Activated naive CD4-positive, alpha-beta T cell (primary cell): ENCODE results near the gene CENPX.

Experiments
- DNase-seq, 4 experiments: peaks; one replicate each; lab custom pipeline; 2025; lab: John Stamatoyannopoulos, UW

Gene CENPX

DNA sequence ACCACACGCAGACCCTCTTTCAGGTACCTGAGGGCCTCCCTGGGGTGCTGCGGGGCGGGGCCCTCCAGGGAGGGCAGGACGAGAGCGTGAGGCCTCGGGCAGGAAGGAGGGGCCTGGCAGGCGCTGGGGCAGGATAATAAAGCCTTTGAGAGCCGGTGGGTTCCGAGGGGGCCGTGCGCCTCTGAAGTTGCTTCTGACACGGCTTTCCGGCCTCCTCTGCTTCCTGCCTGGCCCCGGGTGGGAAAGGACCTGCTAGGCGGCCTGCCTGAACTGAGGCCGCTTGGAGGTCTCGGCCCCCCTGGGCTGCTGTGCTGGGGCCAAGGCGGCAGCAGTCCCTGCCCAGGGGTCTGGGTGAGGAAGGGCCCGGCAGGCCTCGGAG, 10.4 kb downstream of the CENPX start:
- DNase-seq, result no peak

- no peak for DNase-seq
Measured at GRCh38 chr17:82011617-82012187, 11.0 kb downstream of the CENPX start.

DNA sequence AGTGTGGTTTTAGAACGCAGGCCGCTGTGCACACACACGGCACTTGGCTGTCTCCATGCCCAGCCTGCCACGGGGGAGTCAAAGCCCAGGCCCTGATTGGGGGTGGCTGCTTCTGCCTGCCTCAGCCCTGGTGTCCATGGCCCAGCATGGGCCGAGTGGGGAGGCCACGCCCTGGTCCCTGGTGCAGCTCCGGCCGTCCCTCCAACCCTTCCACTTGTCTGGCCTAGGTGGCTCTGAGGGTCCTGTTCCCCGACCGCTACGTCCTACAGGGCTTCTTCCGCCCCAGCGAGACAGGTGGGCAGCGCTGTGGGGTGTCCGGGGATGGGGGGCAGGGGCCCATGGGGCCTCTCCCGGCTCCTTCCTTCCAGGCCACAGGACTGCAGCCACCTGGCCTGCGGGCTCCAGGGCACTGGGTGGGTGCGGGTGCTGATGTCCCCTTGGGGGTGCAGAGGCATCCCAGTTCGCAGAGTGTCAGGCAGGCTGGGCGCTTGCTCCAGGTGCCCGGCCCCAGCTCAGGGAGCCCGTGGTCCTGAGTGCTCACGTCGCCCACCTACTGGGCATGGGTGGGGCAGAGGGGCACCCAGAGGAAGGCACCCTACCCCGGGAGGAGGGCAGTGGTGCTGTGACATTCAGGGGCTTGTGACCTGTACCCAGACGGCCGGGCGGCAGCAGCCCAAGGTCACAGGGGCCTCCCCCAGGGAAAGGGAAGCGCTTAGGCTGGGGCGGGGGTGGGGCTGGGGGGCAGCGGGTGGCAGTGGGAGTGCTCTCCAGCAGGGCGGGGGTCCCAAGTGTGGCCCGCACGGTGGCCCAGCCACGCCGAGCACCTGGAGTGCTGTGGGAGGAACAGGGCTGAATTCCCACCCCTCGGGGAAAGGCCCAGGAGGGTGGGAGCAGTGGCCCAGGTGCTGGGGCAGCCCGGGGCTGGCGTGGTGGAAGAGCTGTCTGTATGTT, 11.8 kb downstream of the CENPX start:
- DNase-seq, result no peak

DNA sequence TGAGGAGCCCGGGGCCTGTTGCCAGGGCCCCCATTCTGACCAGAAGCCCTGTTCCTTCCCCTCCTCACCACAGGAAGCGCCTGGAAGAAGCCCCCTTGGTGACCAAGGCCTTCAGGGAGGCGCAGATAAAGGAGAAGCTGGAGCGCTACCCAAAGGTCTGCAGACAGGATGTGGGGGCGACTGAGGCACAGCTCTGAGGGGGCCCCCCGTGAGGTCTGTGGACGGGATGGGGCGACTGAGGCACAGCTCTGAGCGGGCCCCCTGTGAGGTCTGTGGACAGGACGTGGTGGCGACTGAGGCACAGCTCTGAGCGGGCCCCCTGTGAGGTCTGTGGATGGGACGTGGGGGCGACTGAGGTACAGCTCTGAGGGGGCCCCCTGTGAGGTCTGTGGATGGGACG, 13.3 kb downstream of the CENPX start:
- no peak for DNase-seq

DNA sequence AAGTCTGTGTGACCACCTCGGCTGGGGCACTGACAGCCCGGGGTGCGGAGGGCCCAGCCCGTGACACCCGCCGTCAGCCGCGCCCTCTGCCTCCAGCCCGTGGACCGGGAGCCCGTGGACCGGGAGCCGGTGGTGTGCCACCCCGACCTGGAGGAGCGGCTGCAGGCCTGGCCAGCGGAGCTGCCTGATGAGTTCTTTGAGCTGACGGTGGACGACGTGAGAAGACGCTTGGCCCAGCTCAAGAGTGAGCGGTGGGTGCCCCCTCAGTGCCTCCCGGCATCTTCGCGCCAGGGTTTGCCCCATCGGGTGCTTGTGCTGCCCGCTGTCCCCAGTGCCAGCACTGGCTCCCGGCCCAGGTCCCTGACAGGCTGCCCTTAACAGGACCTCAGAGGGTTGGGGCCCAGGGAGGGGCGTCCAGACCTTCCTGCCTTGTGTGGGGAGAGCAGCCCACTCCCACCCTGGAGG, 13.7 kb downstream of the CENPX start:
- no peak for DNase-seq

- DNase-seq, result no peak
Measured at GRCh38 chr17:82008258-82008940, 14.3 kb downstream of the CENPX start.

DNA sequence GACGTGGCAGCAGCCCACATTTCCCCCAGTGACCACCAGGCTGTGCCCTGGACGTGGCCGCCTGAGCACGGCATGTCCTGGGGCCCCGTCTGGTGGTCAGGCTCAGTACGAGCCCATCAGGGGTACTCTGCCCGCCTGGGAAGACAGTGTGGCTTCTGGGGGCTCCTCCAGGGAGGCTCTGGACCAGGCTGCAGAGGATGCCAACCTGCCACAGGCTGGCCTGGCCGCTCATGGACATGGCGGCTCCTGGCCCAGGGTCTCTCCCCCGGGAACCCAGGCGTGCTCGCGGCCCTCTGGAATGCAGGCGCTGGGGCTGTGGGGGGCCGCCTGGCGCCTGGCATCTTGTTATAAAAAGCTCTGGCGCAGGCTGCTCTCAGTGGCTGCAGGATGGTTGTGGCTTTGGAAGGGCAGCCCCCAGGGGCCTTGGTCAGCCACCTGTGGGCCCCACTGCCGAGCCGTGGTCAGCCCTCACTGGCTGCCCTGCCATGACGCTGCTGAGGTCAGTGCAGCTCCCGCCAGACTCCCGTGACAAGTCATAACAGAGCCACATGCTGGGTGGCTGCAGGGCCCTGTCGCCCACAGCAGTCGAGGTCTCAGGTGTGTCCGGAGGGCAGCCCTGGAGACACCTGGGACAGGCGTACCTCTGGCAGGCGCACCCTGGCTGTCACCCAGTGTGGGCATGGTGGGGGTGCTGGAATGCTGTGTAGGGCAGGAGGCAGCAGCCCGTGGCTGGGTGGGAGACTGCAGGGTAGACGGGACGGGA, 15.0 kb downstream of the CENPX start:
- no peak for DNase-seq

GRCh38 chr17:82007228-82007494, 15.5 kb downstream of the CENPX start:
- DNase-seq, result no peak

- DNase-seq, result no peak
Measured at GRCh38 chr17:82006468-82007227, 16.0 kb downstream of the CENPX start.

- no peak for DNase-seq
Measured at GRCh38 chr17:82005701-82006348, 16.9 kb downstream of the CENPX start.

GRCh38 chr17:82004517-82005455, 17.9 kb downstream of the CENPX start:
- DNase-seq, result no peak

- DNase-seq, result no peak
Measured at GRCh38 chr17:82003411-82004381, 19.0 kb downstream of the CENPX start.

- DNase-seq, result no peak
Measured at GRCh38 chr17:82001571-82002056, 21.1 kb downstream of the CENPX start.

DNA sequence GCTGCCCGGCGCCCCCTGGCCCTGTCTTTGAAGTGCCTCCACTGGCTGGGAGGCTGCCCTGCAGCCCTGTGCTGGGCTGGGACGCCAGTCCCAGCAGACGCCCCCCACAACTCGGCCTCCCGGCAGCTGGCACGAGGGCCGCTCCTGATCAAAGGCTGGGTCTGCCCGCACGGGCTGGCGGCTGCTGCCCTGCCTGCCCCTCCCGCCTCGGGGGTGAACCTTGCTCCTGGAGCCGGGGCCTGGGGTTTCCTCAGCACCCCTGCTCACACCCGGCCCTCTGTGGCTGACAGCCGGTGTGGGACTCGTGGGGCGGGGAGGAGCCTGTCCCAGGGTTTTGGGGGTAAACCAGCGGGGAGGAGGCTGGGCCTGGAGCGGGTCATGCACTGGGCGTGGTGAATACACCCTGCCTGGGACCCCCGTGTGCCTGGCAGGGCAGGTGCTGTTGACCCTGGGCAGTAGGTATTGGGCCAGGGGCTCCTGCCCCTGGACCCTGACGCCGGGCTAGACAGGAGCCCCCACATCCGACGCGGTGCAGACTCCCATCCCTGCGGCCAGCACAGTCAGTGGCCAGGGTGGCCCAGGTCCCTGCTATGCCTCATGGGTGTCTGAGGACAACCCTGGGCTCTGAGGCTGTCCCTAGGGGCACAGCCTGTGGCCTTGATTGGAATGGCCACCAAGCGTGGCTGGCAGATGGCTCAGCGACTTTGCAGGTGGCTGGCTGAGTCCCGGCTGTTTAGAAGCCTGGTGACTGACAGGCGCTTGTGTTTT, 21.7 kb downstream of the CENPX start:
- no peak for DNase-seq

DNA sequence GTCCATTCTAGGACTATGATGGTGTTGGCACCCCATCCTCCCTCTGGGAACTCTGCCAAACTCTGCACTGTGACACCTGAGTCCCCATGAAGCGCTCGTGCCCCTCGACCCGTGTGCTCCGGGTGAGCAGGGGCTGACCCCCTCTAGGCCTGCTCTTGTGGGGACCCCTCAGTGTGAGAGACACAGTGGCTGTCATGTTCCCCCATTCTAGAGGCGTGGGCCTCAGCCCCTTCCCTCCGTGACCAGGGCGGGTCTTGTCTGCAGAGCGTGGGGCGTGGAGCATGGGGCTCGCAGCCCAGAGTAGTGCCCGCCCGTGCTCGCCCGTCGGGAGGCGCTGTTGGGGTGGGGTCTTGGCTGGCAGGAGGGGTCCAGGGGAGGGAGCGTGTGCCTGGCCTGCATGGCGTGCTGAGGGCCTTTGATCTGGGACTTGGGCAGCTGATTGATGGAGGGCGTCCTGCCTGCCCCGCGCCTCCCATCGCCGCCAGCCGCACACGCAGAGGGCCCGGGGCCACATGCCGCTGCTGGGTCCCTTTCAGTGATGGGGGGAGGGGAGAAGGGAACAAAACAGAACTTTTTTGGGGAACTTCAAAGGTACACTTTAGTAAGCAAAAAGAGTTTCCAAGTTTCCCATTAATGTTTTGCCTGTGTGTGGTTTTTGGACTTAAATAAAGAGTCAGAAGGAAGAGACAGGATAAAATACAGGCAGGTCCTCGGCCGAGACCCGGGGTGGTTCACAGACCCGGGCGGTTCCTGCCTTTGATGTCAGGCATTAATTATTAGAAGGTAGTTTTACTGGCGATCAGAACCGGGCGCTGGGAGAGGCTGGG, 22.5 kb downstream of the CENPX start:
- no peak for DNase-seq

DNA sequence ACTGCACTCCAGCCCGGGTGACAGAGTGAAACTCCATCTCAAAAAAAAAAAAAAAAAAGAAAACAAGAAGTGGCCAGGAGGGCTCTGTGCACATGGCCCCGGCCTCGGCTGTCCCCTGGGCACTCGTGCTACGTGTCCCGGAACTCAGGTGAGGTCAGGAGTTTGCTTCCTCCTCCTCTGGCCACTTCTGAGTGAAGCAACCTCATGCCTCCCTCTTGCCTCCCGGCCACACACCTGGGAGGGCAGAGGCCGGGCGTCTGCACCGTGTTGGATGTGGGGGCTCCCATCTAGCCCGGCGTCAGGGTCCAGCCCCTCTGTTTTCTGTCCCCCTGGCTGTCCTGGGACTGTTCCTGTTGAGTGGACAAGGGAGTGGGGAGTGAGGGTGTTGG, 23.1 kb downstream of the CENPX start:
- DNase-seq, result no peak
